Psoas muscle (tissue), 8 donors: ENCODE measurements around the gene APBB2. TPM values are rescaled to one million over a fixed set of nuclear protein-coding genes. Genes with fewer than 3 reads are reported as not detected.

Experiments used
- ATAC-seq, 4 donors: fragments of 200-7000 bp; cut with Tn5 transposase; one replicate each; pipeline ENCODE4 v1.9.1; 2020; ENCODE audit warnings: moderate library complexity in 3 of 4, mild to moderate bottlenecking in 2 of 4
- DNase-seq, 2 donors: peaks; one replicate each; pipeline ENCODE4 v3.0.0-alpha.2; 2020
- H3K27ac ChIP-seq: fragments of 200-600 bp; one replicate; pipeline ENCODE4 v1.8.0; 2022
- H3K27me3 ChIP-seq, 3 donors: fragments of 200-600 bp in 1 of 3; one replicate each; pipeline versions ENCODE4 v1.6.1 to v1.8.0; 2013 to 2022; ENCODE audit warnings: low read length in 2 of 3, mild to moderate bottlenecking in 2 of 3, moderate library complexity in 1 of 3; ENCODE audit not compliant: insufficient read depth in 3 of 3
- H3K36me3 ChIP-seq, 2 donors: fragments of 200-600 bp in 1 of 2; one replicate each; pipeline versions ENCODE4 v1.6.1 to v1.8.0; 2013 to 2022; ENCODE audit warnings: low read depth in 1 of 2, mild to moderate bottlenecking in 1 of 2, moderate library complexity in 1 of 2; ENCODE audit not compliant: insufficient read depth in 1 of 2
- H3K4me1 ChIP-seq: fragments of 200-600 bp; one replicate; pipeline ENCODE4 v1.8.0; 2022
- H3K4me3 ChIP-seq: fragments of 200-600 bp; one replicate; pipeline ENCODE4 v1.8.0; 2022; ENCODE audit warnings: mild to moderate bottlenecking
- H3K9me3 ChIP-seq: fragments of 200-600 bp; one replicate; pipeline ENCODE4 v1.8.0; 2022
- WGBS, 3 donors: extraction: QIAGEN DNeasy Blood & Tissue Kit; methylation state at CpG; one replicate each; pipeline versions ENCODE4 v1.1.6 to v1.1.7; 2013; 5-methylcytosine and 5-hydroxymethylcytosine counted together
- intact Hi-C, 2 donors: fragments of 100-400 bp; cut with DNase I; formaldehyde crosslinking; loops; one replicate each; pipeline versions ENCODE4 v1.11.0 to v1.14.2; 2022
- polyA plus RNA-seq, 3 donors: library from polyadenylated mRNA; stranded (reverse); fragments of 200-250 nt; gene quantifications; one replicate each; pipeline ENCODE4 v1.2.3, GENCODE V29; 2013
- total RNA-seq, 4 donors: library from RNA; stranded (reverse); fragmentation: NEBNext Ultra II Directional in 2 of 4; extraction: Animal tissue kit (Norgen Biotek cat#: 25700) in 2 of 4; gene quantifications; one replicate each; pipeline versions ENCODE4 v1.2.1 to v1.2.4, GENCODE V29; 2021 to 2023
- TF ChIP-seq, protein P1 (sequence below): fragments of 200-600 bp; IDR thresholded peaks from one replicate; pipeline ENCODE4 v1.8.0; 2022; ENCODE audit warnings: antibody characterized with exemption
- donor health status: healthy with polysubstance abuse.
- donor health status: DM: no; HTN: no; CAD: no; lungs with moderate emphysema.
- donor health status: Bipolar disorder and iron deficiency.
- donor health status: healthy.
- donor health status: DM: yes; HTN: yes; CAD: no.
- donor health status: DM: no; HTN: no; CAD: no.
- donor health status: DM: no; HTN: no; CAD: no.
- donor health status: DM: yes; HTN: yes; CAD: no.

The APBB2 gene
- total and polyA plus RNA-seq, 7 donors = 3.1 to 37.4 (median 11.3) TPM

GRCh38 chr4:41120297-41121217 is 93.8 kb downstream of the APBB2 start:
- H3K27me3 ChIP-seq = no peaks in the 10 kb centered on the region
- peak overlapping the region; percentile 42 for H3K4me3 ChIP-seq
- TF ChIP-seq, protein P1, sequence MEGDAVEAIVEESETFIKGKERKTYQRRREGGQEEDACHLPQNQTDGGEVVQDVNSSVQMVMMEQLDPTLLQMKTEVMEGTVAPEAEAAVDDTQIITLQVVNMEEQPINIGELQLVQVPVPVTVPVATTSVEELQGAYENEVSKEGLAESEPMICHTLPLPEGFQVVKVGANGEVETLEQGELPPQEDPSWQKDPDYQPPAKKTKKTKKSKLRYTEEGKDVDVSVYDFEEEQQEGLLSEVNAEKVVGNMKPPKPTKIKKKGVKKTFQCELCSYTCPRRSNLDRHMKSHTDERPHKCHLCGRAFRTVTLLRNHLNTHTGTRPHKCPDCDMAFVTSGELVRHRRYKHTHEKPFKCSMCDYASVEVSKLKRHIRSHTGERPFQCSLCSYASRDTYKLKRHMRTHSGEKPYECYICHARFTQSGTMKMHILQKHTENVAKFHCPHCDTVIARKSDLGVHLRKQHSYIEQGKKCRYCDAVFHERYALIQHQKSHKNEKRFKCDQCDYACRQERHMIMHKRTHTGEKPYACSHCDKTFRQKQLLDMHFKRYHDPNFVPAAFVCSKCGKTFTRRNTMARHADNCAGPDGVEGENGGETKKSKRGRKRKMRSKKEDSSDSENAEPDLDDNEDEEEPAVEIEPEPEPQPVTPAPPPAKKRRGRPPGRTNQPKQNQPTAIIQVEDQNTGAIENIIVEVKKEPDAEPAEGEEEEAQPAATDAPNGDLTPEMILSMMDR = no peak
- DNase-seq (peak; percentile 51 to 74), ATAC-seq (peak; percentile 46 to 84 (median 78))
- 17 to 37% (median 18%) methylated on average over 12 of the region's 12 CpGs for WGBS, 3 donors
- H3K27ac ChIP-seq = no peak overlapping the region
- no peaks in the 10 kb centered on the region for H3K4me1 ChIP-seq
- H3K36me3 ChIP-seq = no peaks in the 10 kb centered on the region
- intact Hi-C loops = no loop called here
- H3K9me3 ChIP-seq = peaks cover under 1% of the 10 kb centered on the region

DNA sequence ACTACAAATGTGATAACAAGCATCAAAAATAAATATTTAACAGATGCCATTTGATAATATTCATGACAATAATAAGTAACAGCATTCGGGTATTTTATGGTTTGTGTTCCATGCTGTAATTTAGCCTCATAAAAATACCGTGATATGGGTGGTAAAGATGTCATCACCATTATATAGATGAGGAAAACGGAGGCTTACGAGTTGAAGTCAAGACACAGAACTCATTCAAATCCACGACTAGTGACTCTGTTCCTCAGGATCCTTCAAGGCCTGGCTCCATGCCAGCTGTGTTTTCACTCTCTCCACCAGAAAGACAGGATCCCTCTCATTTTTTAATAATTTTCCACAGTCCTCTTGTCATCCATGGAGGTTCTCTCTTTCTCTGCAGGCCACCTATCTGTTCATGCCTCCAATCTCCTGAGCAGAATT is 94.5 kb downstream of the APBB2 start:
- TF ChIP-seq, protein P1 = no peak
- H3K4me3 ChIP-seq = peak overlapping the region; percentile 42
- H3K27ac ChIP-seq = no peak overlapping the region
- peaks cover 7% of the 10 kb centered on the region for H3K9me3 ChIP-seq
- DNase-seq (peak; percentile 31 to 68), ATAC-seq (peak in 2 of 4 donors; percentile 25 to 43)
- no peaks in the 10 kb centered on the region for H3K27me3 ChIP-seq
- no peaks in the 10 kb centered on the region for H3K4me1 ChIP-seq
- H3K36me3 ChIP-seq = no peaks in the 10 kb centered on the region
- 50 to 73% (median 54%) methylated on average over 5 of the region's 5 CpGs for WGBS, 3 donors
- intact Hi-C loops = no loop called here

GRCh38 chr4:41111791-41112190 is 102.6 kb downstream of the APBB2 start:
- no peaks in the 10 kb centered on the region for H3K4me1 ChIP-seq
- no peak for DNase-seq
- no peak overlapping the region for H3K27ac ChIP-seq
- no peak for ATAC-seq
- no peaks in the 10 kb centered on the region for H3K36me3 ChIP-seq
- WGBS, 3 donors = 53 to 64% (median 62%) methylated on average over 2 of the region's 2 CpGs
- peaks cover 8% of the 10 kb centered on the region for H3K9me3 ChIP-seq
- H3K27me3 ChIP-seq = no peaks in the 10 kb centered on the region
- TF ChIP-seq, protein P1 = no peak
- H3K4me3 ChIP-seq = no peak overlapping the region
- intact Hi-C loops = no loop called here

DNA sequence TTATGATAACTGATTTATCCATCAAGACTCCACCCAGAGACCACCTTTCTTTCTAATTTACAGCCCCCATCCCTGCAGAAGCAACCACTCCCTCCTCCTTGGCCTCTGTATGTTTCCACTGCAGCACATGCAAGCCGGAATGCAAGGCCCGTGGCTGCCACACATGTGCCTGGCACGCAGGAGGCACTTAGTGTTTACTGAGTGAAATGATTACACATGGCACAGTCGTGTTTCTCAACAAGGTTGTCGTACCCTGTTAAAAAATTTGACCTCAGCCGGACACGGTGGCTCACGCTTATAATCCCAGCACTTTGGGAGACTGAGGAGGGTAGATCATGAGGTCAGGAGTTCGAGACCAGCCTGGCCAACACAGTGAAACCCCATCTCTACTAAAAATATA is 104.3 kb downstream of the APBB2 start:
- no peaks in the 10 kb centered on the region for H3K27me3 ChIP-seq
- TF ChIP-seq, protein P1 = no peak
- 52 to 67% (median 55%) methylated on average over 9 of the region's 9 CpGs for WGBS, 3 donors

More for the DNA sequence above, 104.3 kb downstream of the APBB2 start:
- Histone ChIP-seq H3K4me1 (no peaks in the 10 kb centered on the region), H3K9me3 (peaks cover 3% of the 10 kb centered on the region), H3K27ac (no peak overlapping the region), H3K4me3 (no peak overlapping the region), H3K36me3 (no peaks in the 10 kb centered on the region)
- ATAC-seq (peak in 1 of 4 donors; percentile 46), DNase-seq (no peak)
- intact Hi-C loops = no loop called here
